ENCODE data around the gene CHCHD3. TPM values are rescaled to one million over a fixed set of nuclear protein-coding genes. Genes with fewer than 3 reads are reported as not detected.

The CHCHD3 gene
- total and polyA plus RNA-seq, 4 donors, result 29.1 to 50.3 (median 36.0) TPM

- no peaks in the 10 kb centered on the region for H3K9me3 ChIP-seq (ENCODE audit: control insufficient read depth, low read length)
- no peak overlapping the region for H3K27ac ChIP-seq (ENCODE audit: low read depth in 1 of 2, low read length in 2 of 2)
- H3K27me3 ChIP-seq (ENCODE audit: control insufficient read depth in 1 of 2, insufficient read depth in 2 of 2, low read length in 1 of 2), result no peaks in the 10 kb centered on the region
- 82 to 84% methylated on average over 11 of the region's 11 CpGs for WGBS, 2 donors
- H3K36me3 ChIP-seq (ENCODE audit: control insufficient read depth in 1 of 2, insufficient read depth in 2 of 2, low read length in 1 of 2), result no peaks in the 10 kb centered on the region
- intact Hi-C loops (cut with DNase I), result no loop called here
- no peak overlapping the region for H3K4me3 ChIP-seq (ENCODE audit: low read length in 2 of 2)
- ATAC-seq (ENCODE audit: low FRiP score) (no peak), DNase-seq (no peak)
- H3K4me1 ChIP-seq (ENCODE audit: control insufficient read depth in 1 of 2, insufficient read depth in 2 of 2, low read length in 2 of 2), result peaks cover 0 to 2% of the 10 kb centered on the region in 2 donors
Observed at GRCh38 chr7:132865366-132866143, 216.3 kb downstream of the CHCHD3 start.

GRCh38 chr7:132861940-132862554 is 219.8 kb downstream of the CHCHD3 start:
- no peak overlapping the region for H3K27ac ChIP-seq (ENCODE audit: low read depth in 1 of 2, low read length in 2 of 2)
- no peak overlapping the region for H3K4me3 ChIP-seq (ENCODE audit: low read length in 2 of 2)
- WGBS, 2 donors, result 90 to 93% methylated on average over 4 of the region's 4 CpGs
- no peaks in the 10 kb centered on the region for H3K27me3 ChIP-seq (ENCODE audit: control insufficient read depth in 1 of 2, insufficient read depth in 2 of 2, low read length in 1 of 2)
- H3K9me3 ChIP-seq (ENCODE audit: control insufficient read depth, low read length), result no peaks in the 10 kb centered on the region
- intact Hi-C loops (cut with DNase I), result no loop called here
- H3K4me1 ChIP-seq (ENCODE audit: control insufficient read depth in 1 of 2, insufficient read depth in 2 of 2, low read length in 2 of 2), result peaks cover 0 to 2% of the 10 kb centered on the region in 2 donors
- no peak for ATAC-seq (ENCODE audit: low FRiP score)
- no peak for DNase-seq
- no peaks in the 10 kb centered on the region for H3K36me3 ChIP-seq (ENCODE audit: control insufficient read depth in 1 of 2, insufficient read depth in 2 of 2, low read length in 1 of 2)

GRCh38 chr7:132861424-132861823 is 220.5 kb downstream of the CHCHD3 start:
- ATAC-seq (ENCODE audit: low FRiP score) (no peak), DNase-seq (no peak)
- Histone ChIP-seq H3K9me3 (ENCODE audit: control insufficient read depth, low read length) (no peaks in the 10 kb centered on the region), H3K4me3 (ENCODE audit: low read length in 2 of 2) (no peak overlapping the region), H3K27me3 (ENCODE audit: control insufficient read depth in 1 of 2, insufficient read depth in 2 of 2, low read length in 1 of 2) (no peaks in the 10 kb centered on the region), H3K27ac (ENCODE audit: low read depth in 1 of 2, low read length in 2 of 2) (no peak overlapping the region), H3K36me3 (ENCODE audit: control insufficient read depth in 1 of 2, insufficient read depth in 2 of 2, low read length in 1 of 2) (no peaks in the 10 kb centered on the region), H3K4me1 (ENCODE audit: control insufficient read depth in 1 of 2, insufficient read depth in 2 of 2, low read length in 2 of 2) (no peaks in the 10 kb centered on the region)
- intact Hi-C loops (cut with DNase I), result no loop called here
- WGBS, 2 donors, result 88 to 89% methylated on average over 3 of the region's 3 CpGs

- ATAC-seq (ENCODE audit: low FRiP score) (no peak), DNase-seq (no peak)
- H3K4me1 ChIP-seq (ENCODE audit: control insufficient read depth in 1 of 2, insufficient read depth in 2 of 2, low read length in 2 of 2), result no peaks in the 10 kb centered on the region
- no peak overlapping the region for H3K4me3 ChIP-seq (ENCODE audit: low read length in 2 of 2)
- 46 to 49% methylated on average over 1 of the region's 1 CpG for WGBS, 2 donors
- intact Hi-C loops (cut with DNase I), result no loop called here
- no peaks in the 10 kb centered on the region for H3K36me3 ChIP-seq (ENCODE audit: control insufficient read depth in 1 of 2, insufficient read depth in 2 of 2, low read length in 1 of 2)
- no peak overlapping the region for H3K27ac ChIP-seq (ENCODE audit: low read depth in 1 of 2, low read length in 2 of 2)
- no peaks in the 10 kb centered on the region for H3K9me3 ChIP-seq (ENCODE audit: control insufficient read depth, low read length)
- H3K27me3 ChIP-seq (ENCODE audit: control insufficient read depth in 1 of 2, insufficient read depth in 2 of 2, low read length in 1 of 2), result no peaks in the 10 kb centered on the region
Observed at GRCh38 chr7:132859199-132859598, 222.7 kb downstream of the CHCHD3 start.

- DNase-seq (no peak), ATAC-seq (ENCODE audit: low FRiP score) (no peak)
- H3K4me3 ChIP-seq (ENCODE audit: low read length in 2 of 2), result no peak overlapping the region
- WGBS, 2 donors, result 96 to 97% methylated on average over 4 of the region's 4 CpGs
- no peaks in the 10 kb centered on the region for H3K4me1 ChIP-seq (ENCODE audit: control insufficient read depth in 1 of 2, insufficient read depth in 2 of 2, low read length in 2 of 2)
- no peak overlapping the region for H3K27ac ChIP-seq (ENCODE audit: low read depth in 1 of 2, low read length in 2 of 2)
- H3K36me3 ChIP-seq (ENCODE audit: control insufficient read depth in 1 of 2, insufficient read depth in 2 of 2, low read length in 1 of 2), result no peaks in the 10 kb centered on the region
- intact Hi-C loops (cut with DNase I), result no loop called here
- H3K27me3 ChIP-seq (ENCODE audit: control insufficient read depth in 1 of 2, insufficient read depth in 2 of 2, low read length in 1 of 2), result no peaks in the 10 kb centered on the region
- H3K9me3 ChIP-seq (ENCODE audit: control insufficient read depth, low read length), result no peaks in the 10 kb centered on the region
Observed at GRCh38 chr7:132858760-132859159, 223.1 kb downstream of the CHCHD3 start.

GRCh38 chr7:132858251-132858650 is 223.6 kb downstream of the CHCHD3 start:
- Histone ChIP-seq H3K4me3 (ENCODE audit: low read length in 2 of 2) (no peak overlapping the region), H3K27ac (ENCODE audit: low read depth in 1 of 2, low read length in 2 of 2) (no peak overlapping the region), H3K4me1 (ENCODE audit: control insufficient read depth in 1 of 2, insufficient read depth in 2 of 2, low read length in 2 of 2) (no peaks in the 10 kb centered on the region), H3K9me3 (ENCODE audit: control insufficient read depth, low read length) (no peaks in the 10 kb centered on the region), H3K36me3 (ENCODE audit: control insufficient read depth in 1 of 2, insufficient read depth in 2 of 2, low read length in 1 of 2) (no peaks in the 10 kb centered on the region), H3K27me3 (ENCODE audit: control insufficient read depth in 1 of 2, insufficient read depth in 2 of 2, low read length in 1 of 2) (no peaks in the 10 kb centered on the region)
- intact Hi-C loops (cut with DNase I), result no loop called here
- 87 to 89% methylated on average over 2 of the region's 2 CpGs for WGBS, 2 donors
- ATAC-seq (ENCODE audit: low FRiP score) (no peak), DNase-seq (no peak)

- Histone ChIP-seq H3K36me3 (ENCODE audit: control insufficient read depth in 1 of 2, insufficient read depth in 2 of 2, low read length in 1 of 2) (no peaks in the 10 kb centered on the region), H3K27ac (ENCODE audit: low read depth in 1 of 2, low read length in 2 of 2) (no peak overlapping the region), H3K4me3 (ENCODE audit: low read length in 2 of 2) (no peak overlapping the region), H3K27me3 (ENCODE audit: control insufficient read depth in 1 of 2, insufficient read depth in 2 of 2, low read length in 1 of 2) (no peaks in the 10 kb centered on the region), H3K9me3 (ENCODE audit: control insufficient read depth, low read length) (no peaks in the 10 kb centered on the region), H3K4me1 (ENCODE audit: control insufficient read depth in 1 of 2, insufficient read depth in 2 of 2, low read length in 2 of 2) (no peaks in the 10 kb centered on the region)
- no peak for DNase-seq
- intact Hi-C loops (cut with DNase I), result no loop called here
- WGBS, 2 donors, result 96 to 97% methylated on average over 4 of the region's 4 CpGs
- no peak for ATAC-seq (ENCODE audit: low FRiP score)
Observed at GRCh38 chr7:132857703-132858102, 224.2 kb downstream of the CHCHD3 start.

- H3K4me3 ChIP-seq (ENCODE audit: low read length in 2 of 2), result no peak overlapping the region
- no peaks in the 10 kb centered on the region for H3K36me3 ChIP-seq (ENCODE audit: control insufficient read depth in 1 of 2, insufficient read depth in 2 of 2, low read length in 1 of 2)
- H3K27ac ChIP-seq (ENCODE audit: low read depth in 1 of 2, low read length in 2 of 2), result no peak overlapping the region
- 90 to 92% methylated on average over 4 of the region's 4 CpGs for WGBS, 2 donors
- H3K27me3 ChIP-seq (ENCODE audit: control insufficient read depth in 1 of 2, insufficient read depth in 2 of 2, low read length in 1 of 2), result no peaks in the 10 kb centered on the region
- H3K4me1 ChIP-seq (ENCODE audit: control insufficient read depth in 1 of 2, insufficient read depth in 2 of 2, low read length in 2 of 2), result no peaks in the 10 kb centered on the region
- intact Hi-C loops (cut with DNase I), result no loop called here
- H3K9me3 ChIP-seq (ENCODE audit: control insufficient read depth, low read length), result no peaks in the 10 kb centered on the region
- ATAC-seq (ENCODE audit: low FRiP score) (no peak), DNase-seq (no peak)
Observed at GRCh38 chr7:132857031-132857430, 224.9 kb downstream of the CHCHD3 start.

GRCh38 chr7:132856416-132856815 is 225.5 kb downstream of the CHCHD3 start:
- H3K36me3 ChIP-seq (ENCODE audit: control insufficient read depth in 1 of 2, insufficient read depth in 2 of 2, low read length in 1 of 2), result no peaks in the 10 kb centered on the region
- H3K27me3 ChIP-seq (ENCODE audit: control insufficient read depth in 1 of 2, insufficient read depth in 2 of 2, low read length in 1 of 2), result no peaks in the 10 kb centered on the region
- no peak for DNase-seq
- intact Hi-C loops (cut with DNase I), result no loop called here
- WGBS, 2 donors, result 95 to 96% methylated on average over 5 of the region's 5 CpGs
- no peaks in the 10 kb centered on the region for H3K4me1 ChIP-seq (ENCODE audit: control insufficient read depth in 1 of 2, insufficient read depth in 2 of 2, low read length in 2 of 2)
- ATAC-seq (ENCODE audit: low FRiP score), result no peak
- no peak overlapping the region for H3K27ac ChIP-seq (ENCODE audit: low read depth in 1 of 2, low read length in 2 of 2)
- no peaks in the 10 kb centered on the region for H3K9me3 ChIP-seq (ENCODE audit: control insufficient read depth, low read length)
- no peak overlapping the region for H3K4me3 ChIP-seq (ENCODE audit: low read length in 2 of 2)

Measured in aorta (tissue), 5 donors.